ENCODE results near the gene HNRNPUL2.
"Not testable (repeated sequence)": the region's sequence is repeated elsewhere in the genome, so short reads cannot be mapped to it uniquely, and the experiment has no call there.

Gene HNRNPUL2

DNA sequence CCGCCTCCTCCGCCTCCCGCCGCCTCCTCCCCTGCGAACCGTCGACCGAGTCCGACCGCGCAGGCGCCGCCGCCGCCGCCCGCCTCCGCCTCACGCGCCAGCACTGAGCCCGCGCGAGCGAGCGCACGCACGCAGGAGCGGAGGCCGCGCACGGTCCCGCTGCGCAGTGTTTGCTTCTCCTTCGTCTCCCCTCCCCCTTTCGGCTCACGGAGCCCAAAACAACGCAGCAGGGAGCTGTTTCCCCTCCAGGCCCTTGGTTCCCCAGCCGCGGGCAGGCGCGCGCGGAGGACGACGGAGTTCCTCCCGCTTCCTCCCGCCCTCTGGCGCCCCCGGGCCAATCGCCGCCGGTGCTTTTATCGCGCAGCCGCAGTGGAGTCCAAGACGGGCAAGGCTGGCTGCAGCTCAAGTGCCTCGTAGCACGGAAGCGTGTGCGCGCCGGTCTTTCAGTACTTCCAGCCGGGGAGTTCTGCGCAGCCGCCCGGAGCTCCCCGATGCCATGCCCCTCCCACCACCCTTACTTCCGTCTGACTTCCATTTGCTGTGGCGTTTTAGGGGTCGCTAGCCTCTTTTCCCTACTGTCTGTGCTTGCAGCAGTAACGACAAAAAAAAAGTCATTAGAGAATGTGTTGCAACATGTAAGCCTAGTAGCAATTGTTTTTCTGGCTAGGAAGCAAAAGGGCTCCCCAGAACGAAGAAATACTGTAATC, at the start of gene HNRNPUL2:
Gene HNRNPUL2, minus strand, starts transcription at position 293 of the 707 bp plus-strand sequence. CDS start 301 bp downstream, outside the sequence.
- TF ChIP-seq, protein P1, sequence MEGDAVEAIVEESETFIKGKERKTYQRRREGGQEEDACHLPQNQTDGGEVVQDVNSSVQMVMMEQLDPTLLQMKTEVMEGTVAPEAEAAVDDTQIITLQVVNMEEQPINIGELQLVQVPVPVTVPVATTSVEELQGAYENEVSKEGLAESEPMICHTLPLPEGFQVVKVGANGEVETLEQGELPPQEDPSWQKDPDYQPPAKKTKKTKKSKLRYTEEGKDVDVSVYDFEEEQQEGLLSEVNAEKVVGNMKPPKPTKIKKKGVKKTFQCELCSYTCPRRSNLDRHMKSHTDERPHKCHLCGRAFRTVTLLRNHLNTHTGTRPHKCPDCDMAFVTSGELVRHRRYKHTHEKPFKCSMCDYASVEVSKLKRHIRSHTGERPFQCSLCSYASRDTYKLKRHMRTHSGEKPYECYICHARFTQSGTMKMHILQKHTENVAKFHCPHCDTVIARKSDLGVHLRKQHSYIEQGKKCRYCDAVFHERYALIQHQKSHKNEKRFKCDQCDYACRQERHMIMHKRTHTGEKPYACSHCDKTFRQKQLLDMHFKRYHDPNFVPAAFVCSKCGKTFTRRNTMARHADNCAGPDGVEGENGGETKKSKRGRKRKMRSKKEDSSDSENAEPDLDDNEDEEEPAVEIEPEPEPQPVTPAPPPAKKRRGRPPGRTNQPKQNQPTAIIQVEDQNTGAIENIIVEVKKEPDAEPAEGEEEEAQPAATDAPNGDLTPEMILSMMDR (IDR thresholded peaks at IDR 0.05; ENCODE audit: extremely low read depth, missing control alignments), result no peak
- DNase-seq (ENCODE audit: low spot score), result peak; percentile 98

DNA sequence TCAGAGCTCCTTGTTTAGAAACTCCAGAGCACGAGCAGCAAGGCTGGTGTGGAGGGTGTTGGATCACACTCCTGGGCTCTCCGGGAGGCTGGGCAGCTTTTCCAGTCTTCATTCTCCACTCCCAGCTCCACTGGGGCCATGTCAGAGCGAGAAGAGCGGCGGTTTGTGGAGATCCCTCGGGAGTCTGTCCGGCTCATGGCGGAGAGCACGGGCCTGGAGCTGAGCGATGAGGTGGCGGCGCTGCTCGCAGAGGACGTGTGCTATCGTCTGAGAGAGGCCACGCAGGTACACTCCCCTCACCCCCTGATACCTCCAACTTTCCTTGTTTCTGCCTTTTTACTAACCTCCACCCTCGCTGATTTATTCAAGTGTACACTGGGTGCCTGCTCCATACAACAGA, 48.4 kb upstream of the HNRNPUL2 start:
- TF ChIP-seq, protein P1 (IDR thresholded peaks at IDR 0.05; ENCODE audit: extremely low read depth, missing control alignments), result no peak

DNA sequence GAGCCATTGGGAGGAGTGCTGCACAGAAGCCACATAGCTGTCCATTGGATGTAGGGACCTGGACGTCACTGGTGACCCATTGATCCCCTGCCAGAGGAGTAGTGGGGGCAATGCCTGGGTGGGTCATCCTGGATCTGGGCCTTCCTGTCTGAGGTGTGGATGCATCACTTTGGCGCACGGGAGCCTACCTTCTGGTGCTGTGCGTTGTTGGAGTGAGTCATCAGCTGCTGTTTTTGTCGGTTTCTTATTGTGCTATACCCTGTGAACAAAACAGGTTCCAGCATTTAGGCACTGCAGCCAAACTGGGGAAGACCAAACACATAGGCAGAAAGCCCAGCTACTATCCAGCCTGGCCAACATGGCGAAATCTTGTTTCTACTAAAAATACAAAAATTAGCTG, 47.1 kb upstream of the HNRNPUL2 start:
- DNase-seq (ENCODE audit: low spot score), result no peak
- TF ChIP-seq, protein P1 (IDR thresholded peaks at IDR 0.05; ENCODE audit: extremely low read depth, missing control alignments), result no peak

More for the DNA sequence above, 48.4 kb upstream of the HNRNPUL2 start:
- no peak for DNase-seq (ENCODE audit: low spot score)

DNA sequence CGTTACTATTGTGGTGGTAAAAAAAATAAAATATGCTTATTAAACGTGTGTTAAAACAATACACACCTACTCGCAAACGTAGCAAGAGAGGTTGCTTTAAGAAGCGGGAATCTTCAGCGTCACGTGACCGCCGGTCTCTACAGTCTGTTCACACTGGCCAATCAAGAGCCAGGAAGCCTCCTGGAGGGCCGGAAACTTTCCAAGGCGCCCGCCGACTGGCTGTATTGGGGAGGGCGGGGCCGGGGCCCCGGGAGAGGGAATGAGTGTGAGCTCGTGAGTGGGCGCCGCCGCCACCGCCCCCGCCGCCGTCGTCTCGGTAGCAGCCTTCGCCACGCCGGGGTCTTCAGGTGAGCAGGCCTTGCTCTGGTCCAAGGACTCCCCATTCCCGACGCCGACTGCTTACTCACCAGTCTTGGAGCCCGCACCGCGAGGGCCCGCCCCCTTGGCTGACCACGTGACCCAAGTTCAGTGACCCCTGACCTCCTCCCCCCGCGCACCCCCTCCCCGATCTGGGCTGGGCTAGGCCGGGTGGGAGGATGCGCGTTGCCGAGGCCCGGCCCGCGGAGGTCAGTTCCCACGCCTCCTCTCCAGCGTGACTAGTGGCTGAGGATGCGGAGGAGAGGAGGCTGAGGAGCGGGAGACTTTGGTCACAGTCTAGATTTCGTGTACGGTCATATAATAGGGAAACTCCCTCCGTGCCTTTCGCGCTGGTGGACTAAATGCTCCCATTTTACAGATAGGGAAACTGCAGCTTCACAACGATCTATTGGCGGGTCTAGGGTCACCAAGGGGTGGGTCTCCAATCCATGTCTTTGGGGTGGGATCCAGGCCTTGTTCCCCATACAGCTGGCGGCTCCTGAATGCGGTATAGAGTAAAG, 44.1 kb upstream of the HNRNPUL2 start, which contains the start of gene TAF6L:
Gene TAF6L, plus strand, starts transcription at position 253 of the 878 bp plus-strand sequence. CDS start 4,388 bp downstream, outside the sequence.
- peak; percentile 89 for DNase-seq (ENCODE audit: low spot score)
- TF ChIP-seq, protein P1 (IDR thresholded peaks at IDR 0.05; ENCODE audit: extremely low read depth, missing control alignments), result no peak

DNA sequence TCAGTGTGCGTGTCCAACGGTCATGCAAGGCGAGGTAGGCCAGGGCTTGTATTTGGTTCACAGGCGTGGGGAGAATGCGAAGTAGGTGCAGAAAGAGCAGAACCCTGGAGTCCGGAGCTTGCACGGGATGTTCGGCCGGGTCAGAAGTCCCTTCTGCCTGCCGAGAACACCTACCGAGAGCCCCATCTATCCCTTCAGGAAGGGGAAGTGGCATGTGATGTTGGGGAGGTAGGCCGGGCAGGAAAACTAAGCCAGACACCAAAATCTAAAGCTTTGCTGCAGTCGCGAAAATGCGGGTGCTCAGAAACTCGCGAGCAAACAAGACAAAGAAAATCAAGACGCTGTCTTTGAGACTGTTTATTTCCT, 43.5 kb upstream of the HNRNPUL2 start:
- TF ChIP-seq, protein P1 (IDR thresholded peaks at IDR 0.05; ENCODE audit: extremely low read depth, missing control alignments), result no peak
- no peak for DNase-seq (ENCODE audit: low spot score)

DNA sequence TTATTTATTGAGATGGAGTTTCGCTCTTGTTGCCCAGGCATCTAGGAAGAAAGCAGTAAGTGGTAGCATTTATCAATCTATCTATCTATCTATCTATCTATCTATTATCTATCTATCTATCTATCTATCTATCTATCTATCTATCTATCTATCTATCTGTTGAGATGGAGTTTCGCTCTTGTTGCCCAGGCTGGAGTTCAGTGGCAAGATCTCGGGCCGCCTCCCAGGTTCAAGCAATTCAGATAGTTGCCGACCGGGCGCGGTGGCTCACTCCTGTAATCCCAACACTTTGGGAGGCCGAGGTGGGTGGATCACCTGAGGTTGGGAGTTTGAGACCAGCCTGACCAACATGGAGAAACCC, 33.6 kb upstream of the HNRNPUL2 start:
- not testable (repeated sequence) for DNase-seq (ENCODE audit: low spot score)

DNA sequence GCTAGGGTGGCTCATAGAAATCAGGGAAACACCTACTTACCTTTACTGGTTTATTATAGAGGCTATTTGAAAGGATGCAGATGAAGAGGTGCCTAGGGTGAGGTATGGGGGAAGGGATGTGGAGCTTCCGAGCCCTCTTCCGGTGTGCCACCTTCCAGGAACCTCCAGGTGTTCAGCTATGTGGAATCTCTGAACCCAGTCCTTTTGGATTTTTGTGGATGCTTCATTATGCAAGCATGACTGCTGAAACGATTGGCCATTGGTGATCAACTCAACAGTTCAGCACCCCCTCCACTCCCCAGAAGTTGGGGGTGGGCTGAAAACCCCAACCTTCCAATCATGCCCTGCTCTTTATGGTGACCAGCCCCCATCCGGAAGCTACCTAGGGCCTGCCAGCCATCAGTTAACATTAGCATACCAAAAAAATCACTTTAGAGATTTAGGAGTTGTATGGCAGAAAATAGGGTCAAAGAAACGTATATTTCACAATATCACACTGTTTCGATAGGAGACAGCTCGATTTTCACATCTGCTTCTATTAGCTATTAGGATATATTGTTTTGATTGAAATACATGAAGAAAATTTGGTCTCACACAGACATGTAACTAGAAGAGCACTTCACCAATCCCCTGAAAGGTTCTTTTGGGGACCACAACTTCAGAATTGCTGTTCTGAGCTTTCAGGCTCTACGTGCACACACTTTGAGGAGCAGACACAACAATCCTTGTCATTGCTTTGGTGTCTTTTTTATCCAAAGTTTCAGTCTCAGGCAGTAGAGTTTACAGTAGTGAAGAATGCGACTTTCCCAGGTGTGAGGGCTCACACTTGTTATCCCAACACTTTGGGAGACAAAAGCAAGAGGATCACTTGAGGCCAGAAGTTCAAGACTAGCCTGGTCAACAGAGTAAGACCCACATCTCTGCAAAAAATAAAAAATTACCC, 30.9 kb upstream of the HNRNPUL2 start:
- no peak for DNase-seq (ENCODE audit: low spot score)
- TF ChIP-seq, protein P1 (IDR thresholded peaks at IDR 0.05; ENCODE audit: extremely low read depth, missing control alignments), result no peak

Data from GM20000 (cell line).